ENCODE results near the gene CAPN11.

Gene CAPN11

DNA sequence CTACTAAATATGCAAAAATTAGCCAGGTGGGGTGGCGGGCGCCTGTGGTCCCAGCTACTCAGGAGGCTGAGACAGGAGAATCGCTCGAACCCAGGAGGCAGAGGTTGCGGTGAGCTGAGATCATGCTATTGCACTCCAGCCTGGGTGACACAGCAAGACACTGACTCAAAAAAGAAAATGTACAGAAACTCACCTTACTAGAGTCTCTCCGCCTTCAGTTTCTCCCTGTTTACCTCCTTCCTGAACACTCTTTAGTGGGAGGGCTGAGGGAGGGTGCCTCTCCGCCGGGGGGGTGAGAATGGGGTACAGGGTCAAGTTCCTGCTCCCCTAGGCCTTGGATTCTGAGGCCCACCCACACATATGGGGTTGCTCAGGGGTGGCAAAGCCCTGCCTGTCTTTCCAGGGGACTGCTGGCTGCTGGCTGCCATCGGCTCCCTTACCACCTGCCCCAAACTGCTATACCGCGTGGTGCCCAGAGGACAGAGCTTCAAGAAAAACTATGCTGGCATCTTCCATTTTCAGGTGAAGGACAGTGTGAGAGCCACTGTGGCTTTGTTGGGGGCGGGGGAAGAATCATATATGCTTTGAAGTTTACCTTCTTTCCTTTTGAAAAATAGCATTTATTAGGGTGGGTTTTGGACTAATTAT is 13.4 kb downstream of the CAPN11 start:
- TF ChIP-seq, protein P1, sequence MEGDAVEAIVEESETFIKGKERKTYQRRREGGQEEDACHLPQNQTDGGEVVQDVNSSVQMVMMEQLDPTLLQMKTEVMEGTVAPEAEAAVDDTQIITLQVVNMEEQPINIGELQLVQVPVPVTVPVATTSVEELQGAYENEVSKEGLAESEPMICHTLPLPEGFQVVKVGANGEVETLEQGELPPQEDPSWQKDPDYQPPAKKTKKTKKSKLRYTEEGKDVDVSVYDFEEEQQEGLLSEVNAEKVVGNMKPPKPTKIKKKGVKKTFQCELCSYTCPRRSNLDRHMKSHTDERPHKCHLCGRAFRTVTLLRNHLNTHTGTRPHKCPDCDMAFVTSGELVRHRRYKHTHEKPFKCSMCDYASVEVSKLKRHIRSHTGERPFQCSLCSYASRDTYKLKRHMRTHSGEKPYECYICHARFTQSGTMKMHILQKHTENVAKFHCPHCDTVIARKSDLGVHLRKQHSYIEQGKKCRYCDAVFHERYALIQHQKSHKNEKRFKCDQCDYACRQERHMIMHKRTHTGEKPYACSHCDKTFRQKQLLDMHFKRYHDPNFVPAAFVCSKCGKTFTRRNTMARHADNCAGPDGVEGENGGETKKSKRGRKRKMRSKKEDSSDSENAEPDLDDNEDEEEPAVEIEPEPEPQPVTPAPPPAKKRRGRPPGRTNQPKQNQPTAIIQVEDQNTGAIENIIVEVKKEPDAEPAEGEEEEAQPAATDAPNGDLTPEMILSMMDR (conservative IDR thresholded peaks at IDR 0.05), result no peak
- H3K27ac ChIP-seq, result no peak overlapping the region

DNA sequence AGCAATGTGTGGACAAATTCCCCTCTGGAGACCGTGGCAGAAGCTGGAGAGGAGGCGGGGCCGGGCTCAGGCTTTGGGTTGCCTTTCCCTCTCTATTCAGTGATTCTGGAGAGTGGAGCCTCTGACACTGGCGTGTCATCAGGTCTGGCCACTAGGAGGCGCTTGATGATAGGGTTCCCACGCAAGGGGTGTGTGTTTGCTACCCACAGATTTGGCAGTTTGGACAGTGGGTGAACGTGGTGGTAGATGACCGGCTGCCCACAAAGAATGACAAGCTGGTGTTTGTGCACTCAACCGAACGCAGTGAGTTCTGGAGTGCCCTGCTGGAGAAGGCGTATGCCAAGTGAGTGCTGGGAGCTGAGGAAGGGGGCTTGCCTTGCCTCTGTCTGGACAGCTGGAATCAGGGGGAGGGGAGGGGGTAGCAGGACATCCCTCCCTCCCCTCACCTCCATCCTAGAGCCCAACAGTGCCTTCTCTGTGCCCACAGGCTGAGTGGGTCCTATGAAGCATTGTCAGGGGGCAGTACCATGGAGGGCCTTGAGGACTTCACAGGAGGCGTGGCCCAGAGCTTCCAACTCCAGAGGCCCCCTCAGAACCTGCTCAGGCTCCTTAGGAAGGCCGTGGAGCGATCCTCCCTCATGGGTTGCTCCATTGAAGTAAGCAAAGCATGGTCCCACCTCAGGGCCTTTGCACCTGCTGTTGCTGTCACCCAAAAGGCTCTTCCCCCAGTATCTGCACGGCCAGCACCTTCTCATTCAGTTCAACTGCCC is 14.3 kb downstream of the CAPN11 start:
- H3K27ac ChIP-seq, result no peak overlapping the region
- TF ChIP-seq, protein P1 (conservative IDR thresholded peaks at IDR 0.05), result peak; percentile 96

DNA sequence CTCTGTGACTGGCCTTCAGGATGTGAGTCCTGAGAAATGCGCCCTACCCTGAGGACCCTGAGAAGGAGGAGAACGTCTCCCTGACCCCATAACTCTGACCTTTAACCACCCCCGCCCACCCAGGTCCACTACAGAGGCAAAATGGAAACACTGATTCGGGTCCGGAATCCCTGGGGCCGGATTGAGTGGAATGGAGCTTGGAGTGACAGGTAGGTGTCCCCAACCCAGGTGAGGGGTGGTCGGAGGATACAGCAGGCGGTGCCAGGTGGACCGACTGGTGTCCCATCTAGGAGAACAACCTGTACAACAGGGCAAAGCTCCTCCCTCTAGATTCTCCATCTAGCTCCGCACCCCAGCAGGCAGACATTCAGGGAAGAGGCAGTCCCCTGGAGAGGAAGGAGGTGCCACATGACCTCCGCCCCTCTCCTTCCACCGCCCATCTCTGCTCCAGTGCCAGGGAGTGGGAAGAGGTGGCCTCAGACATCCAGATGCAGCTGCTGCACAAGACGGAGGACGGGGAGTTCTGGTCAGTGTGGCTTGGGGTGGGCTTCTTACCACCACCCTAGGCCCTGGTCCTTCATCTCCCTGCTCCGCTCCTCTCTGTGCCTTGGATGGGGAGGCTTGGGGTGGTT is 17.6 kb downstream of the CAPN11 start:
- TF ChIP-seq, protein P1 (conservative IDR thresholded peaks at IDR 0.05), result no peak
- no peak overlapping the region for H3K27ac ChIP-seq

DNA sequence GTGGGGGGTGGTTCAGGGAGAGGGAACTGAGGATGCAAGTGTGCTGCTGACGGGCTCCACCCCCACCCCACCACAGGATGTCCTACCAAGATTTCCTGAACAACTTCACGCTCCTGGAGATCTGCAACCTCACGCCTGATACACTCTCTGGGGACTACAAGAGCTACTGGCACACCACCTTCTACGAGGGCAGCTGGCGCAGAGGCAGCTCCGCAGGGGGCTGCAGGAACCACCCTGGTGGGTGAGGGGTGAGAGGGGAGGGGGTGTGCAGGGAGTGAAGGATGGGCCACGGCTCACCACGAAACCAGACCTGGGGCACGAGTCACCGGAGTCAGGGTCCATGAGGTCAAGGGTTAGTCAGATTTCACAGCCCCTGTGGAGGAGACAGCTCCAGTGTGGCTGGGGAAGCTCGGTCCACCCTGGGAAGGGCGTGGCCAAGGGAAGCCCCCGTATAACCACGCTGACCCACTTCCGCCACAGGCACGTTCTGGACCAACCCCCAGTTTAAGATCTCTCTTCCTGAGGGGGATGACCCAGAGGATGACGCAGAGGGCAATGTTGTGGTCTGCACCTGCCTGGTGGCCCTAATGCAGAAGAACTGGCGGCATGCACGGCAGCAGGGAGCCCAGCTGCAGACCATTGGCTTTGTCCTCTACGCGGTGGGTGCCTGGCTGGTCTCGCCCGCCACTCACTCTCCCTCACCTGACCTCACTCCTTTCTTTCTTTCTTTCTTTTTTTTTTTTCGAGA is 18.3 kb downstream of the CAPN11 start:
- no peak overlapping the region for H3K27ac ChIP-seq
- TF ChIP-seq, protein P1 (conservative IDR thresholded peaks at IDR 0.05), result no peak

DNA sequence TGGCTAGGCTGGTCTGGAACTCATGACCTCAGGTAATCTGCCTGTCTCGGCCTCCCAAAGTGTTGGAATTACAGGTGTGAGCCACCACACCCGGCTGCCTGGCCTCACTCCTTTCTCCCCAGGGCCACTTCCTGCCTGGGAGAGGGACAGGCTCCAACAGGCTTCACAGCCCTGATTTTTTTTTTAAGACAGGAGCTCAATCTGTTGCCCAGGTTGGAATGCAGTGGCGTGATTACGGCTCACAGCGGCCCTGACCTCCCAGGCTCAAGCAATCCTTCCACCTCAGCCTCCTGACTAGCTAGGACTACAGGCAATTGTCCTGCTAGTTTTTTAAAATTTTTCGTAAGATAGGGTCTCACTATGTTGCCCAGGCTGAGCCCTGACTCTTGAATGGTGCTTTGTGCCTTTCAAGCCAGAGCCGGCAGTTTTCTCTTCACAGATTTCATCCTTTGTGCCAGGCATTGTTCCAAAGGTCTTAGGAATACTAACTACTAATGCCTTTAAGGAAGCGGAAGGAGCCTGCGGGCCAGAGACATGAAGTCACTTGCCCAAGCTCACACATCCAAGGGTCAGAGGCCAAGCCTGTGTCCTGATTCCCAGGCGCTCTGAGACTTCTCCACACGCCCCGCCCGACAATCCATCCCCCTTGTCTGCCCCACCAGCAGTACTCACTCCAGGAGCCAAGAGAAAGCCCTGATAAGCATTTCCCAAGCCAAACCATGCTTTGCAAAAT is 19.2 kb downstream of the CAPN11 start:
- TF ChIP-seq, protein P1 (conservative IDR thresholded peaks at IDR 0.05), result no peak
- H3K27ac ChIP-seq, result no peak overlapping the region

DNA sequence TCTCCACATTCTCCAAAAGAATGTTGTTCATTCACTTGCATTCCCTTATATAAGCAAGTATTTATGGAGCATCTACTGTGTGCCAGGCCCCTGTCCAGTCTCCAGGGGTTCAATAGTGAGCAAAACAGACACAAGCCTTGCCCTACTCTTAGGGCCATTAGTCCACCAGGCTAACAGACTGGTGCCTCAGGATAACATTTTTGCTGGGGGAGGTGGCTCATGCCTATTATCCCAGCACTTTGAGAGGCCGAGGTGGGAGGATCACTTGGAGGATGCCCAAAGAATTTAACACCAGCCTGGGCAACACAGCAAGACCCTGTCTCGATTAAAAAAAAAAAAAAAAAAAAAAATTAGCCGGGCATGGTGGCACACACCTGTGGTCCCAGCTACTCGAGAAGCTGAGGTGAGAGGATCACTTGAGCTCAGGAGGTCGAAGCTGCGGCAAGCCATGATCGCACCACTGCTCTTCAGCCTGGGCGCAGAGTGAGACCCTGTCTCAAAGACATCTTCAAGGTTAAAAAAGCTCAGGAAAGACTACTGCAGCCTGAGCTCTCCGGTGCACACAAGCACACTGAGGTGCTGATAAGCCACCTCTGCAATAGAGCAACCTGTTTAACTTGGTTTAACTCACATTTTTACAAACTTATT is 19.9 kb downstream of the CAPN11 start:
- TF ChIP-seq, protein P1 (conservative IDR thresholded peaks at IDR 0.05), result no peak
- H3K27ac ChIP-seq, result no peak overlapping the region

All from VCaP (cell line).